HS-27A (cell line): ENCODE results near the gene SIGLEC6.
"Not testable (repeated sequence)": the region's sequence is repeated elsewhere in the genome, so short reads cannot be mapped to it uniquely, and the experiment has no call there.

ENCODE experiments used
- DNase-seq: peaks from one replicate; pipeline ENCODE4 v3.0.0-alpha.2; 2012; ENCODE audit warnings: low read depth, missing footprints

The SIGLEC6 gene

GRCh38 chr19:51508059-51508733 is 23.3 kb downstream of the SIGLEC6 start:
- no peak for DNase-seq

DNA sequence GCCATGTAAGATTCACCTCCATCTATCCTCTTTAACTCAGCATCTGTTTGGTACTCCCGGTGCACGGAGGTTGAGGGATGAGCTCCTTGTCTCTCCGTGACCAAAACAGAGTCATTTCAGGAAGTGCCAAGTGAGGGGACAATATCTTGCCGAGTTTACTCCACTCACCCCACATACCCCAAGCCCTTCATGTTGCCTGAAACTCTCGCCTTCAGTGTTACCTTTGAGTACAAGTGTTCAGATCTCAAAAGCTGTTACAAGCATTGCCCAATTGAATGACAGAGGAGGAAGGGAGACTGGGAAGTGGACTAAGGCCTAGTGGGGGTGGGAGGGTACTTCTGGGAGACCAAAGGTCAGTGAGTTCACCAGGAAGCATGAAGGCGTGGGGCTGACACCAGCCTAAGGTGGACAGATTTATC is 23.8 kb downstream of the SIGLEC6 start:
- no peak for DNase-seq

DNA sequence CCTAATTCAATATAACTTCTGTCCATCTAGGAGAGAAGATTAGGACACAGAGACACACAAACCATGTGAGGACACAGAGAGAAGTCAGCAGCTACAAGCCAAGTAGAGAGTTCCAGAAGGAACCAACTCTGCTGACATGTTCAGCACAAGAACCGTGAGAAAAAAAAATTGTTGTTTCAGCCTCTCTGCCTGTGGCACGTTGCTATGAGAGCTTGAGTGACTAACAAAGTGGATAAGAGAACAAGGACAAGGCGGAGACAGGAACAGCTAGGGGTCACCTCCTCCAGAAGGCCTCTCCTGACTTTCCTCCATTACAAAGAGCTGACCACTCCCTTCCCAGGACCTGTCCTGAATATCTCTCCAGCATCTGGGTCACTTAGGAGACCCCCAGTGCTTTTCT is 24.3 kb downstream of the SIGLEC6 start:
- no peak for DNase-seq

GRCh38 chr19:51505904-51506303 is 25.6 kb downstream of the SIGLEC6 start:
- DNase-seq, result no peak

- DNase-seq, result no peak
These were observed 27.6 kb downstream of the SIGLEC6 start for GRCh38 chr19:51503896-51504295.

DNA sequence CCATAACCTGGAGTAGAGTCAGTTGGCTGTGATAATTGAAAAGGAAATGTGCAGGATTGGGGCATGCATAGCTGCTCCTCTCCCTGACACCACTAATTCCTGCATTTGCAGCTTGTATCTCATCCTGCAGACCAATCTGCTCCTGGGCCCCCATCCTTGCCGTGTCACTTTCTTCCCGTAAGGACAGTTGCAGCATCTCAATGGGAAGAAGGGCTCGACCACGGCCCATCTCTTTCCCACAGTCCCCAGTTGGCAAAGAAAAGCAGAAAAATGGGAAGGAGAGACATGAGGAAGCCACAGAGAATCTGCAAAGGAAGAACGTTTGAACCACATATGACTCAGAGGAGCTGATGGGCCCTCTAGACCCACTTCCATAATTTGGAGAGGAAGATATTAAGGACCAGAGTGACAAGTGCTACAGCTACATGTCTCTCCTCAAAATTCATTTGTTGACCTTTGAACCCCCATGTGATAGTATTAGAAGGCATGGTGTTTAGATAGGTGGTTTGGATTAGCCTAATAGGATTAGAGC is 28.1 kb downstream of the SIGLEC6 start:
- no peak for DNase-seq

DNA sequence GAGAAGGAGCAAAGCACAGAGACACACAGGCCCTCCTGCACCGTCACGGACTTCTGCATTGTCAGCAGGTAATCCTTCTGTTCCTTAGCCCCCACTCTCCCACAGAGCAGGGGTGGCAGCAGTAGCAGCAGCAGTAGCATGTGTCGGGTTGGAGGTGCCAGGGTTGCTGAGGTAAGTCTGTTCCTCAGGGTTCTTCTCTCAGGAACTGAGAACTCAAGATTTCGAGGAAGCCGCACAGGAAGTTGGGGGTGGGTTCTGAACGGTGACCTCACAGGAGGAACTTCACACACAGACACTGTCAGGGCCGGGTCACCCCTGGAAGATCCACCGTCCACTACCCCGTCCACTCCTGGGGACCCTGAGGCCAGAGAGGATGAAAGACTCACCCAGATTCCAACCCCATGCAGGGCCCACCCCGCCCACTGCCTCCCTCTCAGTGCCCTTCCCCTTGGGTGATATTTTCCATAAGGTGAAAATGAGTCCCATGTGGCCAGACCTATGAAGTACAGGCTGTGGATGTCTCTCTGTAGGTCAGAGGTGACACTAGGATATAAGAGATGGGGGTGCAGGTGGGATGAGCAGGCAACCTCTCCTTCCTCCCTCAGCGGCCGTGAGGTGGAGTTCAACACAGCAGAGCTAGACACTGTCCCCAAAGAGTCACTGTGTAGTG is 29.7 kb downstream of the SIGLEC6 start, which contains the start of gene SIGLEC12:
TSS of gene SIGLEC12 (minus strand) at position 207 of the 670 bp plus-strand sequence. CDS start at position 140, 67 bp downstream.
- DNase-seq, result no peak

- DNase-seq, result not testable (repeated sequence)
These were observed 30.5 kb downstream of the SIGLEC6 start for GRCh38 chr19:51500931-51501330.

DNA sequence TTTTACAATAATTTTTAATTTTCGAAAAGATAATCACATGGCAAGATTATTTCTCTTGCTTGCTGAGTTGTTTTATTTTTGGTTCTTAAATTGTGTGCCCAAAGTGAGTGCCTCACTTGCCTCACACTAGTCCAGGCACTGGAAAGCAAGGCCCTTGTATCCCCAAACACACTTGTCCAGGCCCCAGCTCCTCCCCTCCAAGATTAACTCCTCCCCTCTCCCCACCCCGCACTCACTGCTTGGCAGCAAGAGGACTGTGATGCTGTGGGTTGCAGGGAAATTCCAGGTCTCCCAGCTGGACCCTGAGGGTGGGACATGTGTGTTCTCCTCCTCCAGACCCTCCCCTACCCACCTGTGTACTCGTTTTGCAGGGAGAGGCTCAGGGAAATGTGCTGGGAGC is 33.8 kb downstream of the SIGLEC6 start:
- no peak for DNase-seq

DNA sequence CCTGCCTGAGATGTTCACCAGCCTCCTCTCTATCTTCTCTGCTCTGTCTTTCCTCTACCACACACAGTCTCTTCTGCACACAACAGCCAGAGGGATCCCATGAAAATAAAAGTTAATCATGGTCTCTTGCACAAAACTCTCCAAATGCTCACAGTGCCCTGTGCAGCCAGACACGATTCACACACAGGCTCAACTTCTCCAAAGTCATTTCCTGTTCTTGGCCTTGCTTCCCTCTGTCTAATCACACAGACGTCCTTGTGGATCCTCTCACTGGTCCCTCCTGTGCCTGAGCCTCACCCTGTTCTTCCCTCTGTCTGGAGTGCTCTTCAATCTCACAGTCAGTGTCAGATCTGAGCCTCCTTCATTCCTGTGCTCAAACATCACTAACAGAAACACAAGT is 37.7 kb downstream of the SIGLEC6 start:
- DNase-seq, result no peak

DNA sequence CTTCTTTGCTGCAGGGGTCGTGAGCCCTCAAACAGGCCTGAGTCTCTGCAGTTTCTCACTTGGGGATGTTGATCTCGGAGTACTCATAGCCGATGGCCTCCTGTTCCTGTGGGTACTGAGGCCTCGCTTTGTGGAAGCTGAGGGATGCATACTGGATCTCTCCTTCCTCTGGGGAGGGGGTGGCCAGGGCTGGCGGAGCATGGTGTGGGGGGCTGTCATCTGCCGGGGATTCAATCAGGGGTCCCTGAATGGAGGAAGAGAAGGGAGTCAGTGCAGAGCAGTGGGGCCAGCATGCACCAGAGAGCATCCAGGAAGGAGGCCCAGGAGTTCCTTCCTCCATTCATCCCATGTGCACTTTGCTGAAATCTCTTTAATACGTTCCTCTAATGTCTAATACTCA is 39.9 kb downstream of the SIGLEC6 start:
- no peak for DNase-seq

DNA sequence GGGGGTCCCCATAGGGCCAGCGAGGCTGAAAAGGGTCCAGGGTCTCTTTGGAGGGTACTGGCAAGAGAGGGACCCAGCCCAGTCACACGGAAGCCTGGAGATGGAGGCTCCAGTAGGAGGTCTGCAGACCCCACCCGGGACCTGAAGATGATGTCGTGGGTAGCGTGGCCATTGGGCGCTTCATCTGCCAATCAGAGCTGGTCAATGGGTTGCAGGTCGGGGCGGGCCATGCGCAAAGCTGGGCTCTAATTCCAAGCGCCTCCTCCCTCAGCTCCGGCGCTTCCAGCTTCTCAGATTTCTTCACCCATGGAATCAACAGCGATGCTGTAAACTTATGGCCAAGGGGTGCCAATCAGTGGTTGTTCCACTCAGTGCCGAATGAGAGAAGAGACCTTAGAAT is 40.8 kb downstream of the SIGLEC6 start:
- DNase-seq, result no peak

DNA sequence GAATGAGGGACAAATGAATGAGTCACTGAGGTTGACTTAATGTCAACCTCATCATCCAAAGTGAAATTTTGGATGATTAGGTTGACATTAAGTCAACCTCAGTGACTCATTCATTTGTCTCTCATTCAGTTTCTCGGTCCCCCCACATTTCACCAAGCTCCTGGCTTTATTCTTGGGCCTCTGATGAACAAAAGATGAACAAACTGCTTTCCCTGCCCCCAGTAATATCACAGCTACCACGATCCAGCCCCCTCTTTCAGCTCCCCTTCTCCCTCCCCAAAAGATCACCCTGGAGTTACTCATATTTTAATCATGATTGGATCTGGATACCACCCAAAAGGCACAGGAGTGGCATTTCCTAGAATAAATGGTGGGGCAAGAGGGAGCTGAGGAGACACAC is 42.4 kb downstream of the SIGLEC6 start:
- no peak for DNase-seq

DNA sequence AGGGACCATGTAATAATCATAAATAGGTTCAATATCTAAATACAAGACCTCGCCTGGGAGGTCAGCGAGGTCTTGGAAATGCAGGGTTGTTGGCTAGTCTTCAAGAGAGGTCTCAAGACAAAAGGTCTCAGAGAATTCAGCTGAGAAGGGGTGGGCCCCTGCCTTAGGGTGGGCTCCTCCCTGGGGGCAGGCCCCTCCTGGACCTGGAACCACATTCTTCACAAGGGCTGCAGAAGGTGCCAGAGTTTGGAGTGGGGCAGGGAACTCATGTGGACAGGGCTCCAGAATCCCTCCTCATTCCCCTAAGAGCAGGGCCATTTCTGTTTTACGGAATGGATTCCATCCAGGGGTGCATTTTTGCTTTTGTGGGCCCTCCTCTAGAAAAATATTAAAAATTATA is 43.0 kb downstream of the SIGLEC6 start:
- DNase-seq, result no peak

DNA sequence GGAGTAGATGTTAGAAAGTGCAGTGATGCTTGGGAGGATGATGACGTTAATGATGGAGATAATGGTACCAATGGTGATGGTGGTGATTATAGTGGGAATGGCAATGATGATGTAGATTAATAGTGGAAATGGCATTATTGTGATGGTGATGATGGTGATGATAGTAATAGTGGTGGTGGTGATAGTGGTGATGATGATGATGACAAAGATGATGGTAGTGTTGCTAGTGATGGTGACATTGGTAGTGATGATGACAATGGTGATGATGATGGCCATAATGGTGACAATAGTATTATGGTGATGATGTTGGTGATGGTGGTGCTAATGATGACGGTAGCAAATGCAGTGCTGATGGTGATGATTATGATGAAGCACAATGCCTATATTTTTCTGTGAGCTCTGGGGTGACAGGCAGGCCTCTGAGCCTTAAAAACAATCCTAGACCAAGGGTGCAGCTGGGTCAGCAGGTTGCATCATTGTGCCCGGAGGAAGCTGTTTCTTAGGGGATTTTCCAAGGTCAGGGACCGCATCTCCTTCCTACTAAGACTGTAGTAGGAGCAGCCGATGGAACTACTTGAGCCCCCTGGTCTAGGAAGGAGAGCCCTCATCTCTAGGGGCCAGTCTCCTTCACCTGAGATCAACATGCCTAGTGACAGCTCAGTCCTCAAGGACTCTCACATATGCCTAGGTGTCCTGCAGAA is 45.4 kb downstream of the SIGLEC6 start:
- DNase-seq, result no peak

- DNase-seq, result no peak
These were observed 50.9 kb downstream of the SIGLEC6 start for GRCh38 chr19:51480590-51480989.

DNA sequence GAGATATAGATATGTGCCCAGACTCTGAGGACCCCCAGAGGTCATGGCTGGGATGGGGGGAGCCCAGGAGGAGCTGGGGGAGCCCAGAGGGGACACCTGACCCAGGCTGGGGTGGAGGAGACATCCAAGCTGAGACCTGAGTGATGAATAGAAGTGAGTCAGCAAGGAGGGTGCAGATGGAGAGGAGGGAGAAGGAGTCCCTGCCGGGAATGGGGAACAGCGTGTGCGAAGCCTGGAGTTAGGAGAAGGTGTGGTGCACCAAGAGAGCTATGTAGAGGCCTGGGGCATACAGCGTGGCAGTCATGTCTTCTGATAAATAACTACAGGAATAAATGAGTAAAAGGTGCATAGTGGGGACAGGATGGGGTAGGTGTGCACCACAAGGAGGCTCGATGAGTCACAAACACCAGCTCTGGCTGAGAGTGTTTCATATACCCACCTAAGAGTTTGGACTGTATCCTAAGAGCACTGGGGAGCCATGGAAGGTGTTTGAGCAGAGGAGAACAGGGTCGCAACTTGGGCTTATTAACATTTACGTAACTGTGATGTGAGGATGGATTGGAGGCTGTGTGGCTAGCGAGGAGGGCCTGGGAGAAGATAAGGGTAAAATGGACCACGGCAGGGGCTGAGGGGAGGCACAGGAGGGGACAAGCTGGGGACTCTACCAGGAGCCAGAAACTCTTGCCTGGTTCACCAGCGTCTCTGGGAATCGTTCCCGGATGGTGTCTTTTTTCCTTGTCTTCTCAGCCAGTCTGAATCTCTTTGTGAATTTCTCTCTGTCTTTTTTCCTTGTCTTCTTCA is 51.7 kb downstream of the SIGLEC6 start:
- DNase-seq, result no peak

DNA sequence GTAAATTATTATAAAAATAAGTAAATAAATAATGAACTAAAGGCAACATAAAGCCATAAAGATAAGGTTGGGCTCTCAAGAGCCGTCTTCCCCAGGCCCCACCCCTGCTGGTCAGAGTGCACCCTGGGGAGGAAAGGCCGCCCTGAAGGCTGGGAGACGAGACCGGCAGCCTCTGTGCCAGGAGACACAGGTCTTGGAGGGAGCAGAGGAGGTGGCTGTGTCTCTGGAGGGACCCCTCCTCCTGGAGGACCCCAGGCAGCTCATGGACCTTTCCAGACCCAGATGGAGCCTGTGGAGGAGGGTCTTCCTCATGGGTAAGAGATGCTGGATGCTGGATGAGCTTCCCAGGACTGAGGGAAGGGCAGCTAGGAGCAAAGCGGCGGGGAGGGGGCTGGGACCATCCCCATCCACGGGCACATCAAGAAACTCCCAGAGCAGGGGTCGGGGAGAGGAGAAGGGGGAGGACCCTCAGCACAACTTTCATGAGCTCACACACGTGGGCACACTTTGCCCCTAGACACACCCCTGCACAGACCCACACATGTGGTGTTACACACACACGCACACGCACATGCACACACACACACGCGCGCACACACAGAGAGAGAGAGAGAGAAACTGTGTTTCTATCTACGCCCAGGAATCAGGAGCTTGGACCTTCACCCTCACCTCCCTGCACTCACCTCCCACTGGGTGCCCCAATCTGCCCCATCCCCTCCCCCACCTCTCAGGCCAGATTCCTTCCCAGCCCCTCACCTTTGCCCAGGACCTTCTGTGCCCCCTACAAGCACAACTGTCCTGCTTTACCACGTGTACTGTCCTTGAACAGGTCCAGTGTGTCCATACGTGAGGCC is 52.9 kb downstream of the SIGLEC6 start, which contains the start of gene CEACAM18:
TSS of gene CEACAM18 (plus strand) at position 159 of the 854 bp plus-strand sequence.
- no peak for DNase-seq

DNA sequence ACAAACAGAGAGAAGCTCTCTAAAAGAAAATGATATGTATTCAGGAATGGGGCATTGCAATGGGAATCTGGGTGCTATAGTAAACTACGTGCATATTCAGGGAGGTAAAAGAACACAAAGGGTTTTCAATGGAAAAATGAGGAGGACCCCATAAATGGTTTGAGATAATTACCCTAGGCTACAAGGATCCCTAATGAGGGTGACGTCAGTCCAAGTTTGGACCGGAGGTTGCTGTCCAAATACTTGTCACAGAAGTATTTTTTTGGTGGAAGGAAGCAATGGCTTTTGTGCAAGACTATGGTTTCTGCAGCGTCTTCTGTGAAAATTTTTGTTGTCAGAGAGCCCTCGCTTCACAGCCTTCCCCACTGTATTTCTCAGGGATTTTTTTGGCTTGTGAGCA is 54.1 kb downstream of the SIGLEC6 start:
- DNase-seq, result no peak

DNA sequence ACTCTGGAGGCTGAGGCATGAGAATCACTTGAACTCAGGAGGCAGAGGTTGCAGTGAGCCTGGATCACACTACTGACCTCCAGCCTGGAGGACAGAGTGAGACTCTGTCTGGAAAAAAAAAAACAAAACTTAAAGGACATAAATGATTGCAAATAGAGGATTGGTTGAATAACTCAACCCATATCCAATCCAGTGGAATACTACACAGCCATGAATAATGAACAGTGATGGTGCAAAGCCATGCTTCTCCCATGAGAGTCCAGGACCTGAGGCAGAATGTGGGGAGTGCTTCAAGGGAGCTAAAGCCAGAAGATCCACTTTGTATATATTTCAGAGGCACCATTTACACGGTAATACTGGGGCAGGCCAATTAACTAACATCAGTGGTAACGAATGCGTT is 55.3 kb downstream of the SIGLEC6 start:
- no peak for DNase-seq
